ENCODE data around the gene ARHGEF10L.

DNA sequence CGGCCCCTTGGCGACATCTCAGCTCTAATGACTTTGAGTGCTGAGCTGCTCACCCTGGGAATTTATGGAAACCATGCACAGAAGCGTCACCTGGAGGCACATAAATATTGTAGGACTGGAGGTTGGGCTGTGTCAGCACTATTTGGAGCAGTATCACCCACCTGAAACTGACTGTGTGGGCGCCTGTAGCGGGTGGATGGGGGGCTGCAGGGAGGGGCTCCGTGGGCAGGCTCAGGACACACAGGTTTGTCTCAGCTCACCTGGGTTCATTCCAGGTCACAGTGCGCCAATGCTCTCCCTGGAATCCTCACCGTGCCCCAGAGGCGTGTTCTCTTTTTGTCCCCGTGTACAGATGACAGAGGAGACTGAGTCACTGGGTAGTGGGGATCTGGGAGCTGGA lies 140.8 kb downstream of the ARHGEF10L start:
- TF ChIP-seq, protein P1, sequence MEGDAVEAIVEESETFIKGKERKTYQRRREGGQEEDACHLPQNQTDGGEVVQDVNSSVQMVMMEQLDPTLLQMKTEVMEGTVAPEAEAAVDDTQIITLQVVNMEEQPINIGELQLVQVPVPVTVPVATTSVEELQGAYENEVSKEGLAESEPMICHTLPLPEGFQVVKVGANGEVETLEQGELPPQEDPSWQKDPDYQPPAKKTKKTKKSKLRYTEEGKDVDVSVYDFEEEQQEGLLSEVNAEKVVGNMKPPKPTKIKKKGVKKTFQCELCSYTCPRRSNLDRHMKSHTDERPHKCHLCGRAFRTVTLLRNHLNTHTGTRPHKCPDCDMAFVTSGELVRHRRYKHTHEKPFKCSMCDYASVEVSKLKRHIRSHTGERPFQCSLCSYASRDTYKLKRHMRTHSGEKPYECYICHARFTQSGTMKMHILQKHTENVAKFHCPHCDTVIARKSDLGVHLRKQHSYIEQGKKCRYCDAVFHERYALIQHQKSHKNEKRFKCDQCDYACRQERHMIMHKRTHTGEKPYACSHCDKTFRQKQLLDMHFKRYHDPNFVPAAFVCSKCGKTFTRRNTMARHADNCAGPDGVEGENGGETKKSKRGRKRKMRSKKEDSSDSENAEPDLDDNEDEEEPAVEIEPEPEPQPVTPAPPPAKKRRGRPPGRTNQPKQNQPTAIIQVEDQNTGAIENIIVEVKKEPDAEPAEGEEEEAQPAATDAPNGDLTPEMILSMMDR (conservative IDR thresholded peaks at IDR 0.05; ENCODE audit: low read depth, low read length) = no peak
- TF ChIP-seq EZH2 (IDR thresholded peaks at IDR 0.05; ENCODE audit: borderline replicate concordance, low read depth, low read length, poor library complexity, severe bottlenecking) = no peak
